ENCODE measurements around the gene FGF21. TPM values are rescaled to one million over a fixed set of nuclear protein-coding genes. Genes with fewer than 3 reads are reported as not detected.

FGF21 gene
- polyA plus RNA-seq, 2 of the 4 experiments (the other 2 are of a cell fraction), result 0.06 TPM; not detected in 1

GRCh38 chr19:48750351-48750750 lies 5.0 kb upstream of the FGF21 start:
- peaks cover 27% of the 10 kb centered on the region for H3K4me1 ChIP-seq
- no peak for TF ChIP-seq EHMT2 (IDR thresholded peaks at IDR 0.05; ENCODE audit: low read depth)
- no peak for TF ChIP-seq ESRRA (IDR thresholded peaks at IDR 0.05; ENCODE audit: borderline replicate concordance, low read length)
- TF ChIP-seq GATA3 (IDR thresholded peaks at IDR 0.05; ENCODE audit: borderline replicate concordance), result no peak
- no peak for TF ChIP-seq RFX5 (IDR thresholded peaks at IDR 0.05)
- TF ChIP-seq SREBF2 (IDR thresholded peaks at IDR 0.05), result no peak
- TF ChIP-seq HES2 (IDR thresholded peaks at IDR 0.05), result no peak
- TF ChIP-seq REST (IDR thresholded peaks at IDR 0.05), result no peak
- no peak for TF ChIP-seq CEBPB (IDR thresholded peaks at IDR 0.05)
- no peak for TF ChIP-seq FOXS1 (CRISPR knock-in tag; IDR thresholded peaks at IDR 0.05)
- no peak for TF ChIP-seq HOXB5 (CRISPR knock-in tag; IDR thresholded peaks at IDR 0.05)
- TF ChIP-seq HOXB13 (CRISPR knock-in tag; IDR thresholded peaks at IDR 0.05; ENCODE audit: low read depth), result no peak
- H3K9me3 ChIP-seq, result no peaks in the 10 kb centered on the region
- no peak for FAIRE-seq
- H3K27ac ChIP-seq, result no peak overlapping the region
- DNase-seq (ENCODE audit: low read depth in 1 of 2, low spot score in 1 of 2), result no peak
- H3K4me3 ChIP-seq, result no peak overlapping the region
- H3K4me2 ChIP-seq, result no peak overlapping the region
- POLR2A ChIA-PET, result no interaction called here
- no peak for ATAC-seq
- WGBS (ENCODE audit: missing lambda C conversion rate), result 86% methylated on average over 31 of the region's 31 CpGs
- CTCF ChIA-PET, result interaction anchor here (0.5 to 1.8 kb wide), 3 partner anchors 11 to 515 kb away, joined by 3 to 5 read pairs (median 4); no protein-coding TSS in a partner anchor

- Histone ChIP-seq H3K27ac (no peak overlapping the region), H3K4me1 (peaks cover 33% of the 10 kb centered on the region), H3K4me2 (no peak overlapping the region), H3K4me3 (no peak overlapping the region), H3K9me3 (no peaks in the 10 kb centered on the region)
- ATAC-seq, result no peak
- WGBS (ENCODE audit: missing lambda C conversion rate), result 86% methylated on average over 29 of the region's 29 CpGs
- no peak for DNase-seq (ENCODE audit: low read depth in 1 of 2, low spot score in 1 of 2)
- ChIA-PET POLR2A (no interaction called here), CTCF (interaction anchor here (0.5 to 1.8 kb wide), 8 partner anchors 12 to 515 kb away, joined by 3 to 6 read pairs (median 4); partner anchors contain the start of genes CA11 and HSD17B14)
- FAIRE-seq, result no peak
- TF ChIP-seq ZSCAN20 (CRISPR knock-in tag; IDR thresholded peaks at IDR 0.05) (no peak), JUN (IDR thresholded peaks at IDR 0.05) (no peak), CTCF (IDR thresholded peaks at IDR 0.05) (no peak), ZFP36 (IDR thresholded peaks at IDR 0.05; ENCODE audit: borderline replicate concordance, partially characterized antibody) (no peak), ATOH8 (CRISPR knock-in tag; IDR thresholded peaks at IDR 0.05; ENCODE audit: low read depth) (no peak), HOXB13 (CRISPR knock-in tag; IDR thresholded peaks at IDR 0.05; ENCODE audit: low read depth) (no peak), CHD4 (IDR thresholded peaks at IDR 0.05; ENCODE audit: borderline replicate concordance) (no peak), HOXA7 (CRISPR knock-in tag; IDR thresholded peaks at IDR 0.05) (no peak), EHMT2 (IDR thresholded peaks at IDR 0.05; ENCODE audit: low read depth) (no peak), RAD21 (conservative IDR thresholded peaks at IDR 0.05 in 1 of 2, IDR thresholded peaks at IDR 0.05 in 1 of 2) (no peak), HDAC2 (IDR thresholded peaks at IDR 0.05) (no peak), HMGXB4 (CRISPR knock-in tag; IDR thresholded peaks at IDR 0.05; ENCODE audit: borderline replicate concordance) (no peak), ZNF302 (CRISPR knock-in tag; IDR thresholded peaks at IDR 0.05) (no peak), PBX3 (IDR thresholded peaks at IDR 0.05) (no peak), BHLHE40 (IDR thresholded peaks at IDR 0.05; ENCODE audit: low read depth, low read length) (no peak), E2F6 (IDR thresholded peaks at IDR 0.05; ENCODE audit: borderline replicate concordance, low read depth) (no peak), POLR2AphosphoS2 (conservative IDR thresholded peaks at IDR 0.05; ENCODE audit: low read length) (no peak), CBX8 (IDR thresholded peaks at IDR 0.05) (no peak)
These were observed 4.4 kb upstream of the FGF21 start for GRCh38 chr19:48750771-48751504.

All from A549 (cell line).